Ovary (tissue), 9 donors: ENCODE results near the gene PLEKHO1. TPM values are rescaled to one million over a fixed set of nuclear protein-coding genes. Genes with fewer than 3 reads are reported as not detected.
"Not testable (repeated sequence)": the region's sequence is repeated elsewhere in the genome, so short reads cannot be mapped to it uniquely, and the experiment has no call there.

Experiments used
- DNase-seq, 5 donors: peaks; one replicate each; pipeline ENCODE4 v3.0.0-alpha.2; 2019 to 2020
- H3K27ac ChIP-seq, 2 donors: fragments of 200-600 bp; one replicate each; pipeline versions ENCODE4 v1.5.1 to v1.8.0; 2019 to 2022
- H3K27me3 ChIP-seq: fragments of 200-600 bp; one replicate; pipeline ENCODE4 v1.8.0; 2022
- H3K36me3 ChIP-seq: fragments of 200-600 bp; sonication (generic); one replicate; pipeline ENCODE4 v1.5.1; 2019
- H3K4me1 ChIP-seq: one replicate; pipeline ENCODE4 v1.8.1; 2013; ENCODE audit warnings: mild to moderate bottlenecking, moderate library complexity; ENCODE audit not compliant: insufficient read depth
- H3K4me3 ChIP-seq: fragments of 200-600 bp; sonication (generic); one replicate; pipeline ENCODE4 v1.5.1; 2017
- H3K9me3 ChIP-seq, 2 donors: fragments of 200-600 bp in 1 of 2; sonication (generic) in 1 of 2; one replicate each; pipeline versions ENCODE4 v1.5.1 to v1.8.1; 2013 to 2019; ENCODE audit warnings: mild to moderate bottlenecking in 1 of 2, moderate library complexity in 1 of 2
- EP300 ChIP-seq: sonication (generic); formaldehyde crosslinking; IDR thresholded peaks from one replicate; pipeline ENCODE4 v1.6.1; 2017; ENCODE audit warnings: antibody characterized with exemption
- POLR2A ChIP-seq: fragments of 450-650 bp; IDR thresholded peaks from one replicate; pipeline ENCODE4 v1.6.1; 2017; ENCODE audit warnings: antibody characterized with exemption, mild to moderate bottlenecking, moderate library complexity
- WGBS, 3 donors: extraction: QIAGEN DNeasy Blood & Tissue Kit in 1 of 3; methylation state at CpG; one replicate each; pipeline versions ENCODE4 v1.1.5 to v1.1.7; 2013 to 2017; 5-methylcytosine and 5-hydroxymethylcytosine counted together
- intact Hi-C, 4 donors: fragments of 100-400 bp; cut with DNase I; formaldehyde crosslinking; loops; one replicate each; pipeline versions ENCODE4 v1.11.0 to v1.15.1; 2022 to 2023
- polyA plus RNA-seq, 2 donors: library from polyadenylated mRNA; stranded (reverse); fragments of 200-250 nt in 1 of 2; fragments of 350-450 nt in 1 of 2; fragmentation: Illumina TruSeq in 1 of 2; extraction: RNeasy Lipid Tissue Mini Kit (QIAGEN cat#74804) in 1 of 2; gene quantifications; one replicate each; pipeline ENCODE4 v1.2.3, GENCODE V29; 2013 to 2014
- total RNA-seq, 7 donors: library from RNA; depleted of rRNA in 2 of 7; stranded (reverse); fragments of >200 nt in 2 of 7; fragmentation: NEBNext Ultra II Directional in 3 of 7; extraction: Animal tissue kit (Norgen Biotek cat#: 25700) in 3 of 7; gene quantifications; one replicate each; pipeline versions ENCODE4 v1.1.0 to v1.2.4, GENCODE V29; 2016 to 2023
- TF ChIP-seq, protein P1 (sequence below), 3 donors: fragments of 450-650 bp in 2 of 3; fragments of 200-600 bp in 1 of 3; IDR thresholded peaks; one replicate each; pipeline versions ENCODE4 v1.5.1 to v1.8.0; 2016 to 2022; ENCODE audit warnings: antibody characterized with exemption in 3 of 3, mild to moderate bottlenecking in 1 of 3
- donor health status: DM: no; HTN: no; CAD: no; lungs with moderate emphysema.
- donor health status: DM: no; HTN: no; CAD: no.
- donor health status: Bipolar disorder and iron deficiency.
- donor health status: DM: yes; HTN: yes; CAD: no.
- donor health status: DM: no; HTN: no; CAD: no.
- donor health status: DM: yes; HTN: yes; CAD: no.

Gene PLEKHO1
- total and polyA plus RNA-seq, 9 donors = 40.6 to 68.9 (median 55.6) TPM

DNA sequence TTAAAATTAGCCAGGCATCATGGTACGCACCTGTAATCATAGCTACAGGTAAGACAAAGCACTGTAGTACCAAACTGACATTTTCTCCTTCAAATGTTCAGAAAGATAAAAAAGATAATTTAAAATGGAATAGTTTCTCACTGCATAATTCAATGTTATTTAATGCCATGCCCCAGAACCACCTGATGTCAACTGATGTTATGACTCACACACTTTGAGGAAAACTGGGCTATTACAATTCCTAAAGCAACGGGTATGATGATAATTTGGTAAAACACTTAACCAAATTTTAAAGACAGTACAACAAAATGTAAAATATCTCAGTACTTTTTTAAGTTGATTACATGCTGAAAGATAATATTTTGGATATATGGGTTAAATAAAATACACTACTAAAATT is 22.9 kb upstream of the PLEKHO1 start:
- no peak overlapping the region for H3K4me3 ChIP-seq
- H3K27me3 ChIP-seq = no peaks in the 10 kb centered on the region
- no peak overlapping the region for H3K27ac ChIP-seq
- no peaks in the 10 kb centered on the region for H3K36me3 ChIP-seq
- H3K9me3 ChIP-seq = no peaks in the 10 kb centered on the region
- TF ChIP-seq POLR2A = no peak
- TF ChIP-seq, protein P1, sequence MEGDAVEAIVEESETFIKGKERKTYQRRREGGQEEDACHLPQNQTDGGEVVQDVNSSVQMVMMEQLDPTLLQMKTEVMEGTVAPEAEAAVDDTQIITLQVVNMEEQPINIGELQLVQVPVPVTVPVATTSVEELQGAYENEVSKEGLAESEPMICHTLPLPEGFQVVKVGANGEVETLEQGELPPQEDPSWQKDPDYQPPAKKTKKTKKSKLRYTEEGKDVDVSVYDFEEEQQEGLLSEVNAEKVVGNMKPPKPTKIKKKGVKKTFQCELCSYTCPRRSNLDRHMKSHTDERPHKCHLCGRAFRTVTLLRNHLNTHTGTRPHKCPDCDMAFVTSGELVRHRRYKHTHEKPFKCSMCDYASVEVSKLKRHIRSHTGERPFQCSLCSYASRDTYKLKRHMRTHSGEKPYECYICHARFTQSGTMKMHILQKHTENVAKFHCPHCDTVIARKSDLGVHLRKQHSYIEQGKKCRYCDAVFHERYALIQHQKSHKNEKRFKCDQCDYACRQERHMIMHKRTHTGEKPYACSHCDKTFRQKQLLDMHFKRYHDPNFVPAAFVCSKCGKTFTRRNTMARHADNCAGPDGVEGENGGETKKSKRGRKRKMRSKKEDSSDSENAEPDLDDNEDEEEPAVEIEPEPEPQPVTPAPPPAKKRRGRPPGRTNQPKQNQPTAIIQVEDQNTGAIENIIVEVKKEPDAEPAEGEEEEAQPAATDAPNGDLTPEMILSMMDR (IDR thresholded peaks at IDR 0.05) = no peak
- TF ChIP-seq EP300 = no peak
- no peak for DNase-seq
- no peaks in the 10 kb centered on the region for H3K4me1 ChIP-seq
- intact Hi-C loops = no loop called here
- WGBS, 3 donors = 89 to 91% (median 89%) methylated on average over 2 of the region's 2 CpGs

DNA sequence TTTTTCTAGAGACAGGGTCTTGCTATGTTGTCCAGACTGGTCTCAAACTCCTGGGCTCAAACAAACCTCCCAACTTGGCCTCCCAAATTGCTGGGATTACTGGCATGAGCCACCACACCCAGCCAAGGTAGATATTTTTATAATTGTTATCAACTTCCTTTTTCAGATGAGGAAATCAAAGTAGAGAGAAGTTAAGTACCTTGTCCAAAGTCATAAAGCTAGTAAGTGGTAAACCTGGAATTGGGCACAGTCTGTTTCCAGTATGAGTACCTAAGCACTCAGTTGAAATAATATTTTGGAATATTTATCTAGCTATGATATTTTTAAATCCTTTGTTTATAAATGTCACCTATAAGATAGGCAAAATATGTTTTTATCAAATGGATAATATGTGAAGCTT is 22.3 kb upstream of the PLEKHO1 start:
- intact Hi-C loops = no loop called here
- no peak for DNase-seq
- Histone ChIP-seq H3K4me1 (no peaks in the 10 kb centered on the region), H3K27me3 (no peaks in the 10 kb centered on the region), H3K9me3 (no peaks in the 10 kb centered on the region), H3K27ac (no peak overlapping the region), H3K4me3 (no peak overlapping the region), H3K36me3 (no peaks in the 10 kb centered on the region)
- no peak for TF ChIP-seq POLR2A

DNA sequence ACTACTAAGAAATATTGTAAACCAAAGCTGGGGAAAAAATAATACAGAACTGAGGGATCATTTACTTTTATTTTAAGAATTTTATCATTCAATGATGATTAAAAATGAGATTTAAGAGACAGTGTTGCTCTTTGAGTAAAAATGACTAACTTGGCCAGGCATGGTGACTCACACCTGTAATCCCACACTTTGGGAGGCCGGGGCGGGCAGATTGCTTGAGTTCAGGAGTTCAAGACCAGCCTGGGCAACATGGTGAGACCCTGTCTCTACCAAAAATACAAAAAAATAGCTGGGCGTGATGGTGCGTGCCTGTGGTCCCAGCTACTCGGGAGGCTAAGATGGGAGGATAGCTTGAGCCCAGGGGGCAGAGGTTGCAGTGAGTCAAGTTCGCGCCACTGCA is 21.8 kb upstream of the PLEKHO1 start:
- H3K9me3 ChIP-seq = no peaks in the 10 kb centered on the region
- H3K27me3 ChIP-seq = no peaks in the 10 kb centered on the region
- TF ChIP-seq POLR2A (no peak), EP300 (no peak)
- TF ChIP-seq, protein P1 (IDR thresholded peaks at IDR 0.05) = no peak
- DNase-seq = no peak
- H3K27ac ChIP-seq = no peak overlapping the region
- no peaks in the 10 kb centered on the region for H3K36me3 ChIP-seq
- no peaks in the 10 kb centered on the region for H3K4me1 ChIP-seq
- intact Hi-C loops = no loop called here
- no peak overlapping the region for H3K4me3 ChIP-seq
- 94 to 95% (median 95%) methylated on average over 7 of the region's 7 CpGs for WGBS, 3 donors

DNA sequence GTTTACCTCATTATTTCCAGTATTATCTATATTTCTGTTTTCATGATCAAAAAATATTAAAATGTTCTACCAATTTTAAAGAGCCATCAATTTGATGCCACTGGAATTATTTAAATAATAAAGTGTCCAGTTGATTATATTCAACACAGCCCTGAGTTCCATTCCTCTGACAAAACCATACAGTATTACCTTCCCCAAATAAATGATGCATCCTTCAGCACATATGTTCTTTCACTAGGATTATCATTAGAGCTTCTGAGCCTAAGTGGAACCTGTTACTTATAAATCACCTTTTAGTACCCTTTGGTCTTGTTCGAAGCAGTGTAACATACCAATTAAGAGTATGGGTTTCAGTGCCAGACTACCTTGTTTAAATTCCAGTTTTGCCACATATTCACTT is 17.3 kb upstream of the PLEKHO1 start:
- Histone ChIP-seq H3K9me3 (no peaks in the 10 kb centered on the region), H3K4me1 (no peaks in the 10 kb centered on the region), H3K4me3 (no peak overlapping the region), H3K36me3 (no peaks in the 10 kb centered on the region), H3K27ac (no peak overlapping the region), H3K27me3 (no peaks in the 10 kb centered on the region)
- intact Hi-C loops = loop anchor here in 1 of 4 donors (10.0 kb wide), 1 partner anchor 48 kb away; no protein-coding TSS in a partner anchor
- no peak for DNase-seq
- 90 to 94% (median 93%) methylated on average over 1 of the region's 1 CpG for WGBS, 3 donors
- TF ChIP-seq POLR2A = no peak
- TF ChIP-seq, protein P1 (IDR thresholded peaks at IDR 0.05) = no peak
- no peak for TF ChIP-seq EP300

DNA sequence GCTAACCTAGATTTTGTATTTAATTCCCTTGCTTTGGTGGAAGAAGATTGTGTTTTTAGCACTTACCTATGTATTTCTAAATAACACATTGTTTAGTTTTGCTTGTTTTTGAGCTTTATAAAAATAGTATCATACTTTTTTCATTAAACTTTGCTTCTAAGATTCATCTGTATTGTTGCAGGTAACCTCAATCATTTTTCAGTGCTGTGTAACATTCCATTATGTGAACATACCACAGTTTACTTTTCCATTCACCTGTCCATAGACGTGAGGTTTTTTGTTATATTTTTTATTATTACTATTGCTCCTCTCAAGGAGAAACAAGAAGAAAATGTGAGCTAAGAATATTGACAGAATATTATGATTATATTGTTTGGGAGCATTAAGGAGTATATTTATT is 15.2 kb upstream of the PLEKHO1 start:
- no peaks in the 10 kb centered on the region for H3K27me3 ChIP-seq
- no peak overlapping the region for H3K4me3 ChIP-seq
- no peak for DNase-seq
- H3K36me3 ChIP-seq = no peaks in the 10 kb centered on the region
- H3K9me3 ChIP-seq = no peaks in the 10 kb centered on the region
- TF ChIP-seq POLR2A = no peak
- no peak for TF ChIP-seq EP300
- TF ChIP-seq, protein P1 (IDR thresholded peaks at IDR 0.05) = no peak
- H3K4me1 ChIP-seq = no peaks in the 10 kb centered on the region
- WGBS, 3 donors = 93 to 100% (median 95%) methylated on average over 1 of the region's 1 CpG
- intact Hi-C loops = loop anchor here in 1 of 4 donors (10.0 kb wide), 1 partner anchor 50 kb away; no protein-coding TSS in a partner anchor
- H3K27ac ChIP-seq = no peak overlapping the region

DNA sequence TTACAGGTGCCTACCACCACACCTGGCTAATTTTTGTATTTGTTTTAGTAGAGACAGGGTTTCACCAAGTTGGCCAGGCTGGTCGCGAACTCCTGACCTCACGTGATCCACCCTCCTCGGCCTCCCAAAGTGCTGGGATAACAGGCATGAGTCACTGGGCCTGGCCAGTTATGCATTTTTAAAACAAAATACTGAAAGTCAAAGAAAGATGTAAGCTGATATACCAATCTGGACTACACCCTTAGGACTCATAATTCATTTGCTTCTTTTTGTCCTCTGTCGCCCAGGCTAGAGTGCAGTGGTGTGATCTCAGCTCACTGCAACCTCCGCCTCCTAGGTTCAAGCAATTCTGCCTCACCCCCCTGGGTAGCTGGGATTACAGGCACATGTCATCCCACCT is 14.3 kb upstream of the PLEKHO1 start:
- not testable (repeated sequence) for H3K4me1 ChIP-seq, H3K27me3 ChIP-seq

More for the DNA sequence above, 14.3 kb upstream of the PLEKHO1 start:
- H3K9me3 ChIP-seq, H3K4me3 ChIP-seq, H3K36me3 ChIP-seq, DNase-seq, H3K27ac ChIP-seq: not testable (repeated sequence)
- WGBS, 3 donors = 87 to 91% (median 91%) methylated on average over 6 of the region's 6 CpGs
- intact Hi-C loops = loop anchor here in 1 of 4 donors (10.0 kb wide), 1 partner anchor 51 kb away; no protein-coding TSS in a partner anchor
